Neuron (in vitro differentiated cells): ENCODE measurements around the gene GAPVD1.
"Not testable (repeated sequence)": the region's sequence is repeated elsewhere in the genome, so short reads cannot be mapped to it uniquely, and the experiment has no call there.

ENCODE experiments used
- H2AFZ ChIP-seq: one replicate; pipeline ENCODE4 v1.6.1; 2013; ENCODE audit warnings: low read depth, mild to moderate bottlenecking, inconsistent platforms, low read length, moderate library complexity
- H3K27me3 ChIP-seq: one replicate; pipeline ENCODE4 v1.6.1; 2013; ENCODE audit warnings: low read length; ENCODE audit not compliant: insufficient read depth
- H3K36me3 ChIP-seq: one replicate; pipeline ENCODE4 v1.6.1; 2013; ENCODE audit warnings: low read length; ENCODE audit not compliant: insufficient read depth
- H3K4me1 ChIP-seq: one replicate; pipeline ENCODE4 v1.6.1; 2013; ENCODE audit warnings: low read length; ENCODE audit not compliant: insufficient read depth
- H3K4me3 ChIP-seq: 2 replicates; pipeline ENCODE4 v1.5.1; 2013; ENCODE audit warnings: mild to moderate bottlenecking, low read length, moderate library complexity
- H3K9me3 ChIP-seq: one replicate; pipeline ENCODE4 v1.6.1; 2013; ENCODE audit warnings: low read length

Gene GAPVD1

GRCh38 chr9:125397736-125398135 is 136.1 kb downstream of the GAPVD1 start:
- Histone ChIP-seq H3K27me3 (no peaks in the 10 kb centered on the region), H3K4me3 (no peak overlapping the region), H3K9me3 (no peaks in the 10 kb centered on the region), H2AFZ (no peak overlapping the region), H3K4me1 (no peaks in the 10 kb centered on the region), H3K36me3 (no peaks in the 10 kb centered on the region)

- Histone ChIP-seq H3K9me3 (no peaks in the 10 kb centered on the region), H3K27me3 (no peaks in the 10 kb centered on the region), H3K4me3 (no peak overlapping the region)
Measured at GRCh38 chr9:125398243-125398642, 136.6 kb downstream of the GAPVD1 start.

GRCh38 chr9:125399165-125399564 is 137.5 kb downstream of the GAPVD1 start:
- no peak overlapping the region for H2AFZ ChIP-seq
- H3K27me3 ChIP-seq: no peaks in the 10 kb centered on the region
- no peak overlapping the region for H3K4me3 ChIP-seq
- H3K4me1 ChIP-seq: no peaks in the 10 kb centered on the region
- H3K36me3 ChIP-seq: no peaks in the 10 kb centered on the region
- H3K9me3 ChIP-seq: no peaks in the 10 kb centered on the region

More at GRCh38 chr9:125398243-125398642, 136.6 kb downstream of the GAPVD1 start:
- Histone ChIP-seq H3K4me1 (no peaks in the 10 kb centered on the region), H2AFZ (no peak overlapping the region), H3K36me3 (no peaks in the 10 kb centered on the region)

GRCh38 chr9:125399666-125400065 is 138.0 kb downstream of the GAPVD1 start:
- H3K36me3 ChIP-seq: no peaks in the 10 kb centered on the region
- no peaks in the 10 kb centered on the region for H3K4me1 ChIP-seq
- H2AFZ ChIP-seq: no peak overlapping the region
- no peak overlapping the region for H3K4me3 ChIP-seq
- no peaks in the 10 kb centered on the region for H3K9me3 ChIP-seq
- H3K27me3 ChIP-seq: no peaks in the 10 kb centered on the region

GRCh38 chr9:125400232-125400631 is 138.6 kb downstream of the GAPVD1 start:
- H2AFZ ChIP-seq, H3K27me3 ChIP-seq, H3K4me1 ChIP-seq, H3K4me3 ChIP-seq, H3K9me3 ChIP-seq, H3K36me3 ChIP-seq: not testable (repeated sequence)

GRCh38 chr9:125400725-125401716 is 139.4 kb downstream of the GAPVD1 start:
- Histone ChIP-seq H3K9me3 (no peaks in the 10 kb centered on the region), H3K27me3 (no peaks in the 10 kb centered on the region), H3K36me3 (no peaks in the 10 kb centered on the region), H2AFZ (no peak overlapping the region), H3K4me3 (no peak overlapping the region), H3K4me1 (no peaks in the 10 kb centered on the region)

GRCh38 chr9:125404733-125405132 is 143.1 kb downstream of the GAPVD1 start:
- no peak overlapping the region for H2AFZ ChIP-seq
- H3K36me3 ChIP-seq: no peaks in the 10 kb centered on the region
- H3K9me3 ChIP-seq: no peaks in the 10 kb centered on the region
- H3K4me3 ChIP-seq: no peak overlapping the region
- H3K4me1 ChIP-seq: peaks cover 4% of the 10 kb centered on the region
- H3K27me3 ChIP-seq: peaks cover 2% of the 10 kb centered on the region

- peaks cover 2% of the 10 kb centered on the region for H3K27me3 ChIP-seq
- peaks cover 4% of the 10 kb centered on the region for H3K4me1 ChIP-seq
- no peak overlapping the region for H2AFZ ChIP-seq
- no peaks in the 10 kb centered on the region for H3K9me3 ChIP-seq
- H3K4me3 ChIP-seq: no peak overlapping the region
- no peaks in the 10 kb centered on the region for H3K36me3 ChIP-seq
Measured at GRCh38 chr9:125405938-125406809, 144.5 kb downstream of the GAPVD1 start.

GRCh38 chr9:125406810-125407087 is 145.1 kb downstream of the GAPVD1 start:
- Histone ChIP-seq H3K27me3 (peaks cover 2% of the 10 kb centered on the region), H3K4me3 (no peak overlapping the region), H2AFZ (no peak overlapping the region), H3K4me1 (peaks cover 4% of the 10 kb centered on the region), H3K9me3 (no peaks in the 10 kb centered on the region), H3K36me3 (no peaks in the 10 kb centered on the region)

- H3K4me3 ChIP-seq: peak overlapping the region; percentile 34
- H3K4me1 ChIP-seq: peaks cover 4% of the 10 kb centered on the region
- peak overlapping the region; percentile 78 for H2AFZ ChIP-seq
- no peaks in the 10 kb centered on the region for H3K9me3 ChIP-seq
- H3K36me3 ChIP-seq: no peaks in the 10 kb centered on the region
- peaks cover 2% of the 10 kb centered on the region for H3K27me3 ChIP-seq
Measured at GRCh38 chr9:125407432-125407973, 145.9 kb downstream of the GAPVD1 start.

GRCh38 chr9:125407974-125408900 is 146.6 kb downstream of the GAPVD1 start:
- peak overlapping the region; percentile 78 for H2AFZ ChIP-seq
- H3K36me3 ChIP-seq: no peaks in the 10 kb centered on the region
- H3K4me3 ChIP-seq: peak overlapping the region; percentile 34
- H3K27me3 ChIP-seq: peaks cover 2% of the 10 kb centered on the region
- H3K4me1 ChIP-seq: peaks cover 4% of the 10 kb centered on the region
- H3K9me3 ChIP-seq: no peaks in the 10 kb centered on the region

- H3K4me3 ChIP-seq: no peak overlapping the region
- no peak overlapping the region for H2AFZ ChIP-seq
- peaks cover 2% of the 10 kb centered on the region for H3K27me3 ChIP-seq
- H3K9me3 ChIP-seq: no peaks in the 10 kb centered on the region
- H3K36me3 ChIP-seq: no peaks in the 10 kb centered on the region
- peaks cover 4% of the 10 kb centered on the region for H3K4me1 ChIP-seq
Measured at GRCh38 chr9:125409217-125409636, 147.6 kb downstream of the GAPVD1 start.
